HepG2 (cell line): ENCODE results near the gene FAM222B. TPM values are rescaled to one million over a fixed set of nuclear protein-coding genes. Genes with fewer than 3 reads are reported as not detected.

Source experiments
- ATAD3A ChIP-seq: sonication (generic); formaldehyde crosslinking; IDR thresholded peaks from 2 replicates; pipeline ENCODE4 v1.4.0; 2020; ENCODE audit warnings: missing genetic modification reagents
- CEBPZ ChIP-seq: IDR thresholded peaks from 2 replicates; pipeline ENCODE4 v1.6.1; 2012; ENCODE audit warnings: low read length, improper control_type of control experiment
- CHD2 ChIP-seq: IDR thresholded peaks from 2 replicates; pipeline ENCODE4 v1.6.1; 2011; ENCODE audit warnings: low read depth, low read length, improper control_type of control experiment
- ETS1 ChIP-seq: sonication (generic); formaldehyde crosslinking; IDR thresholded peaks from 2 replicates; pipeline ENCODE4 v1.4.0; 2020; ENCODE audit warnings: missing genetic modification reagents
- FUBP1 ChIP-seq: sonication (generic); formaldehyde crosslinking; IDR thresholded peaks from 2 replicates; pipeline ENCODE4 v1.5.1; 2020; ENCODE audit warnings: missing genetic modification reagents, mild to moderate bottlenecking, borderline replicate concordance
- HHEX ChIP-seq: IDR thresholded peaks from 2 replicates; pipeline ENCODE4 v1.6.1; 2016; ENCODE audit warnings: control low read depth
- MXD4 ChIP-seq: IDR thresholded peaks from 2 replicates; pipeline ENCODE4 v1.6.1; 2016; ENCODE audit warnings: mild to moderate bottlenecking, missing biosample characterization, missing genetic modification reagents
- MYC ChIP-seq: sonication (generic); formaldehyde crosslinking; IDR thresholded peaks from 2 replicates; pipeline ENCODE4 v1.9.0; 2021; ENCODE audit warnings: missing genetic modification reagents, borderline replicate concordance
- RXRA ChIP-seq: sonication (generic); formaldehyde crosslinking; IDR thresholded peaks from 2 replicates; pipeline ENCODE4 v1.5.1; 2020; ENCODE audit warnings: missing genetic modification reagents
- SMARCE1 ChIP-seq: fragments of 450-650 bp; IDR thresholded peaks from 2 replicates; pipeline ENCODE4 v1.6.1; 2017; ENCODE audit warnings: borderline replicate concordance
- TRAFD1 ChIP-seq: sonication (generic); formaldehyde crosslinking; IDR thresholded peaks from 2 replicates; pipeline ENCODE4 v1.5.1; 2020; ENCODE audit warnings: missing genetic modification reagents, mild to moderate bottlenecking, borderline replicate concordance
- ZBTB4 ChIP-seq: sonication (generic); formaldehyde crosslinking; IDR thresholded peaks from 2 replicates; pipeline ENCODE4 v1.4.0; 2020; ENCODE audit warnings: missing genetic modification reagents, mild to moderate bottlenecking, borderline replicate concordance
- ZKSCAN5 ChIP-seq: sonication (generic); formaldehyde crosslinking; IDR thresholded peaks from 2 replicates; pipeline ENCODE4 v1.5.1; 2020; ENCODE audit warnings: mild to moderate bottlenecking, missing genetic modification reagents
- ZNF17 ChIP-seq: sonication (generic); formaldehyde crosslinking; IDR thresholded peaks from 2 replicates; pipeline ENCODE4 v1.5.0; 2020; ENCODE audit warnings: mild to moderate bottlenecking, missing genetic modification reagents
- ZNF567 ChIP-seq: sonication (generic); formaldehyde crosslinking; IDR thresholded peaks from 2 replicates; pipeline ENCODE4 v1.8.1; 2023; ENCODE audit warnings: mild to moderate bottlenecking, missing genetic modification reagents, borderline replicate concordance
- ZNF616 ChIP-seq: sonication (generic); formaldehyde crosslinking; IDR thresholded peaks from 2 replicates; pipeline ENCODE4 v1.5.0; 2020; ENCODE audit warnings: low read depth, mild to moderate bottlenecking, missing genetic modification reagents
- polyA plus RNA-seq, 8 experiments: library from polyadenylated mRNA; depleted of rRNA in 3 of 8; stranded (reverse) in 7 of 8; unstranded in 1 of 8; fragments of >200 nt; fragmentation: Illumina TruSeq in 4 of 8; extraction: Trizol in 4 of 8; gene quantifications; 2 replicates each; pipeline versions ENCODE4 v1.2.1 to v1.2.3, GENCODE V29; 2011 to 2016; ENCODE audit warnings: low read depth in 4 of 8, missing spikeins in 1 of 8, mixed read lengths in 1 of 8; ENCODE audit not compliant: insufficient read depth in 1 of 8
- total RNA-seq, 5 experiments: library from RNA; depleted of rRNA; stranded (reverse); fragments of >200 nt; fragmentation: Illumina TruSeq; extraction: Trizol; gene quantifications; 2 replicates each; pipeline ENCODE4 v1.2.3, GENCODE V29; 2016; ENCODE audit warnings: low read depth in 1 of 5

FAM222B gene
- total and polyA plus RNA-seq, 2 of the 13 experiments (the other 11 are each of a cell fraction or from before 2014, with no cell fraction given), result 3.5 to 7.3 TPM

DNA sequence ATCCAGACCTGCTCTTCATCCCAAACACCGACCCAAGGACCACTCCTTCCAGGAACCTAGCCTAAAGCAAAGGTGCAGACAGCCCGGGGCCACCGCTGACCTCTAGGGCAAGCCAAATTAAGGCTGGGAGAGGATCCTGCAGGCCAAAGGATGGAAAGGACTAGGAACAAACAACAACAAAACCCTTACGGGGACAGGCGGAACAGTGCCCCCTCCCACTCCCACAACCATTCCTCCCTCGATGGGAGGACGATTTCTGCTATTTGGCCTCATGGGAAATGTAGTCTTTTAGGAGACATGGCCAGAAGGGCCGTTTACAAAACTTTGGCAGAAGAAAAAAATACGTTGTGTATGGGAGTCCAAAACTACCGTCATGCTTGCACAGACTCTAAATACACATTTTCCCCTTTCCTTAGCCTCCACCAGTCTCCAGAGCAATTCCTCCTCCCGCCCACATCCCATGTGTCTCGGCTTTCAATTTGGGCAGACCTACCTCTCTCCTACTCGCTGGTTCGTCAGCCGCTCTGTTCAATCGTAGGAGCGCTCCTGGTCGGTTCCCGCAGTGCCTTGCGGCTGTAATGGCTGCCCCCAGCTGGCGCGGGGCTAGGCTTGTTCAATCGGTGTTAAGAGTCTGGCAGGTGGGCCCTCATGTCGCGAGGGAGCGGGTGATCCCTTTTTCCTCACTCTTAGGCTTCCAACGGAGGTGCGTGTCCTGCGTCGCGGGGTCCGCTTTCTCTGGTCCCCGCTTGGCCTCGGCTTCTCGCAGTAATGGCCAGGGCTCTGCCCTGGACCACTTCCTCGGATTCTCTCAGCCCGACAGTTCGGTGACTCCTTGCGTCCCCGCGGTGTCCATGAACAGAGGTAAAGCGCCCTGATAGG, 12.1 kb upstream of the FAM222B start, which contains the start of gene ERAL1 (continued):
- TF ChIP-seq FUBP1 (CRISPR knock-in tag) (no peak), HHEX (CRISPR knock-in tag) (no peak), MXD4 (CRISPR knock-in tag) (peak; percentile 66; the same call in 1 of the 2 replicates), ETS1 (no peak), MYC (CRISPR knock-in tag) (peak; percentile 77; the same call in 1 of the 2 replicates), ZKSCAN5 (no peak), ZBTB4 (CRISPR knock-in tag) (no peak), ZNF616 (CRISPR knock-in tag) (peak; percentile 23; the same call in 1 of the 2 replicates), ATAD3A (no peak), ZNF567 (no peak), TRAFD1 (CRISPR knock-in tag) (peak; percentile 7; the same call in 1 of the 2 replicates), CHD2 (no peak), ZNF17 (CRISPR knock-in tag) (no peak), RXRA (CRISPR knock-in tag) (peak; percentile 29; the same call in 1 of the 2 replicates), CEBPZ (no peak), SMARCE1 (no peak)
